ENCODE measurements around the gene FLNB. TPM values are rescaled to one million over a fixed set of nuclear protein-coding genes. Genes with fewer than 3 reads are reported as not detected.
A peak's percentile ranks its signal among the peaks of the same experiment; 100 is the strongest.

The FLNB gene
- polyA plus RNA-seq, 3 donors: 0.47 to 4.0 (median 2.1) TPM

- H3K9ac ChIP-seq (ENCODE audit: insufficient read depth, low read length, poor library complexity, severe bottlenecking): no peak overlapping the region
- H3K36me3 ChIP-seq (replicated peaks in 1 of 2; ENCODE audit: control insufficient read depth in 1 of 2, insufficient read depth in 2 of 2, low read length in 2 of 2): no peaks in the 10 kb centered on the region
- peaks cover 36 to 45% of the 10 kb centered on the region in 2 donors for H3K4me1 ChIP-seq (ENCODE audit: control insufficient read depth in 1 of 2, insufficient read depth in 2 of 2, low read length in 2 of 2)
- H4K20me1 ChIP-seq (ENCODE audit: insufficient read depth, low read length): no peaks in the 10 kb centered on the region
- no peak for DNase-seq
- H3K36me3 Mint-ChIP-seq: no peaks in the 10 kb centered on the region
- no peak overlapping the region for H3K4me2 ChIP-seq (replicated peaks; ENCODE audit: extremely low read depth, low read length, poor library complexity, severe bottlenecking)
- no peak overlapping the region for H2AFZ ChIP-seq (ENCODE audit: insufficient read depth, low read depth, low read length, poor library complexity, severe bottlenecking)
- no peaks in the 10 kb centered on the region for H3K79me2 ChIP-seq (ENCODE audit: insufficient read depth, low read length)
- H3K9me3 Mint-ChIP-seq: peaks cover 0 to 4% (median 2%) of the 10 kb centered on the region in 7 donors
- intact Hi-C loops (cut with micrococcal nuclease): loop anchor here in 1 of 2 donors (10.0 kb wide), 1 partner anchor 355 kb away; the partner anchor contains the start of gene ACOX2
- peaks cover 10 to 19% (median 15%) of the 10 kb centered on the region in 3 donors for H3K27me3 Mint-ChIP-seq (ENCODE audit: low read depth in 3 of 3)
- H3K4me3 ChIP-seq (replicated peaks in 1 of 3; ENCODE audit: low read depth in 2 of 3, low read length in 3 of 3): no peak overlapping the region
- H3K27ac ChIP-seq (ENCODE audit: low read depth in 1 of 2, low read length in 2 of 2): no peak overlapping the region
- no peaks in the 10 kb centered on the region for H3K9me3 ChIP-seq (replicated peaks in 1 of 2; ENCODE audit: control insufficient read depth in 1 of 2, insufficient read depth in 1 of 2, low read length in 2 of 2)
- H3K27ac Mint-ChIP-seq: no peak overlapping the region
- H3K27me3 ChIP-seq (ENCODE audit: control insufficient read depth in 2 of 2, insufficient read depth in 2 of 2, low read length in 2 of 2): peaks cover 0 to 8% of the 10 kb centered on the region in 2 donors
- H3K4me1 Mint-ChIP-seq: peaks cover 42% of the 10 kb centered on the region
- TF ChIP-seq CTCF (IDR thresholded peaks at IDR 0.05): no peak
- no peak overlapping the region for H3K4me3 Mint-ChIP-seq
- 96% methylated on average over 12 of the region's 13 CpGs for WGBS (ENCODE audit: insufficient coverage)
Measured at GRCh38 chr3:58179235-58180098, 171.2 kb downstream of the FLNB start.

GRCh38 chr3:58180099-58180880, 172.1 kb downstream of the FLNB start:
- H3K9me3 Mint-ChIP-seq: peaks cover 0 to 6% (median 3%) of the 10 kb centered on the region in 7 donors
- TF ChIP-seq CTCF (IDR thresholded peaks at IDR 0.05): no peak
- WGBS (ENCODE audit: insufficient coverage): 94% methylated on average over 10 of the region's 12 CpGs
- Histone ChIP-seq H3K9ac (ENCODE audit: insufficient read depth, low read length, poor library complexity, severe bottlenecking) (no peak overlapping the region), H3K9me3 (replicated peaks in 1 of 2; ENCODE audit: control insufficient read depth in 1 of 2, insufficient read depth in 1 of 2, low read length in 2 of 2) (no peaks in the 10 kb centered on the region), H3K4me1 (ENCODE audit: control insufficient read depth in 1 of 2, insufficient read depth in 2 of 2, low read length in 2 of 2) (peaks cover 35 to 43% of the 10 kb centered on the region in 2 donors), H3K4me3 (replicated peaks in 1 of 3; ENCODE audit: low read depth in 2 of 3, low read length in 3 of 3) (no peak overlapping the region), H3K79me2 (ENCODE audit: insufficient read depth, low read length) (no peaks in the 10 kb centered on the region), H2AFZ (ENCODE audit: insufficient read depth, low read depth, low read length, poor library complexity, severe bottlenecking) (no peak overlapping the region), H3K27ac (ENCODE audit: low read depth in 1 of 2, low read length in 2 of 2) (no peak overlapping the region), H3K36me3 (replicated peaks in 1 of 2; ENCODE audit: control insufficient read depth in 1 of 2, insufficient read depth in 2 of 2, low read length in 2 of 2) (no peaks in the 10 kb centered on the region), H4K20me1 (ENCODE audit: insufficient read depth, low read length) (no peaks in the 10 kb centered on the region), H3K27me3 (ENCODE audit: control insufficient read depth in 2 of 2, insufficient read depth in 2 of 2, low read length in 2 of 2) (peaks cover 0 to 8% of the 10 kb centered on the region in 2 donors), H3K4me2 (replicated peaks; ENCODE audit: extremely low read depth, low read length, poor library complexity, severe bottlenecking) (no peak overlapping the region)
- H3K36me3 Mint-ChIP-seq: no peaks in the 10 kb centered on the region
- peak overlapping the region in 1 of 7 donors; percentile 58 for H3K27ac Mint-ChIP-seq
- no peak for DNase-seq
- peaks cover 10 to 19% (median 15%) of the 10 kb centered on the region in 3 donors for H3K27me3 Mint-ChIP-seq (ENCODE audit: low read depth in 3 of 3)
- H3K4me1 Mint-ChIP-seq: peaks cover 39% of the 10 kb centered on the region
- no peak overlapping the region for H3K4me3 Mint-ChIP-seq
- intact Hi-C loops (cut with micrococcal nuclease): loop anchor here in 1 of 2 donors (10.0 kb wide), 1 partner anchor 355 kb away; the partner anchor contains the start of gene ACOX2
